GM19351 (cell line): ENCODE measurements around the gene RBMS3.
"Not testable (repeated sequence)": the region's sequence is repeated elsewhere in the genome, so short reads cannot be mapped to it uniquely, and the experiment has no call there.

Experiments
- ATAC-seq: cut with Tn5 transposase; IDR thresholded peaks from one replicate; pipeline ENCODE4 v1.9.1; 2021; ENCODE audit warnings: mild to moderate bottlenecking, moderate library complexity; ENCODE audit not compliant: unreplicated experiment

The RBMS3 gene

DNA sequence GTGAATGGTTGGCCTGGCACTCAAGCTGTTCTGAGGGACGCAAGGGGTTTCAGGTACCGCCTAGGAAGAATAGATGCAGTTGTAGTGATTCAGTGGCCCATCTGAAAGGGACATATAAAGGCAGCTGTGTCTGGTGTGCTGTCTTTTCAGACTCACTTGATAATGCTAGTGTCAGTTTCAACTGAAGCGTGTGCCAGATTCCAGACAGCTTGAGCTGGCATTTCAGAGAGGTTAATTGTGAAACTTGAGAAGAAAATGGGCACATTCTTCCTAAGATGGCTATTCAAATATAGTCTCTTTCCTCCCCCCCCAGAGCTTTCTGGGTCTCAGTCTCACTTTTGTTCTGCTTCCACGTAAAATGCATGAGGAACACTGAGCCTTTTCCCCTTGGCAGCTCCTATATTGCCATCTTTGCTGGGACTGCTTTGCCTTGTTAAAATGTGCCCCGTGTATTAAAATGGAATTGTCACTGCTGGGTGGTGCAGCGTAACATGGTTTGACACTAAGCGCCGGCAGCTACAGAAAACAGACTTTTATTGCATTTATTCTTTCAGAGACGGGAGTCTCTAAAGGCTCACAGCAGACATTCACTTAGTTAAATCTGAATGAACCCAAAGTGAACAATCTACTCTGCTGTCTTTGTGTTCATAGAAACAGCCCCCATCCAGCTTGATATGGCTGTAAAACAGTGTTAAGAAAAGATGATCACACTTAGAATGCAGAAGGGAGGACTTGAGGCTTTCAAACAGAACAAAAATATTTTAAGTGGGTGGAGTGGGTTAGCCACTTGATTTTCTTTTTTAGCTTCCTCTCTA, 478.7 kb downstream of the RBMS3 start:
- no peak for ATAC-seq

GRCh38 chr3:29760226-29760685, 479.4 kb downstream of the RBMS3 start:
- ATAC-seq, result no peak

GRCh38 chr3:29761517-29761916, 480.6 kb downstream of the RBMS3 start:
- ATAC-seq, result no peak

GRCh38 chr3:29763115-29763514, 482.2 kb downstream of the RBMS3 start:
- no peak for ATAC-seq

DNA sequence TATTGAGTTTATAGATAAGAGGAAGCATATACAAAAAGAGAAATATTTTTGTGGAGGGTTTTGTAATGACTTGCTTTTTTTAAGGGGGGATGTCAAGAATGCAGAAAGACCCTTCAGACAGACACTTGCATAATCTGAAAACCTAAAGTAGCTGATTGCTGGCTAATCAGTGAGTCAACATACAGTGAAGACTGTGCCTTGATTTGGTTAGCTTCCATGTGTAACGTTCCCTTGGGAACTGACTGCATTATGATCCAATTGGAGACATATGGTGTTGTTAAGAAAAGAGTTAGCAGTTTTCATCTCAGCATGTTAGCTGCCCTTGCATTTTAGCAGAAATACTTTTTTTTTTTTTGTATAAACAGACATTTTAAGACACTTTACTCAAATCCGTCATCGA, 483.2 kb downstream of the RBMS3 start:
- no peak for ATAC-seq

- no peak for ATAC-seq
Measured at GRCh38 chr3:29764603-29765254, 483.9 kb downstream of the RBMS3 start.

DNA sequence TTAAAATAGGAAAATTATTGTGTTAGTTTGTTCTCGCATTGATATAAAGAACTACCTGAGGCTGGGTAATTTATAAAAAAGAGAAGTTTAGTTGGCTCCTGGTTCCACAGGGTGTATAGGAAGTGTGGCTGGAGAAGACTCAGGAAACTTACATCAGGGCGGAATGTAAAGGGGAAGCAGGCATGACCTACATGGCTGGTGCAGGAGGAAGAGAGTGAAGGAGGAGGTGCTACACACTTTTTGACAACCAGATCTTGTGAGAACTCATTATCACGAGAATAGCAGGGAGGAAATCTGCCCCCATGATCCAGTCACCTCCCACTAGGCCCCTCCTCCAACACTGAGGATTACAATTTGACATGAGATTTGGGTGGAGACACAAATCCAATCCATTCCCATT, 490.7 kb downstream of the RBMS3 start:
- no peak for ATAC-seq

- no peak for ATAC-seq
Measured at GRCh38 chr3:29772436-29772835, 491.6 kb downstream of the RBMS3 start.

DNA sequence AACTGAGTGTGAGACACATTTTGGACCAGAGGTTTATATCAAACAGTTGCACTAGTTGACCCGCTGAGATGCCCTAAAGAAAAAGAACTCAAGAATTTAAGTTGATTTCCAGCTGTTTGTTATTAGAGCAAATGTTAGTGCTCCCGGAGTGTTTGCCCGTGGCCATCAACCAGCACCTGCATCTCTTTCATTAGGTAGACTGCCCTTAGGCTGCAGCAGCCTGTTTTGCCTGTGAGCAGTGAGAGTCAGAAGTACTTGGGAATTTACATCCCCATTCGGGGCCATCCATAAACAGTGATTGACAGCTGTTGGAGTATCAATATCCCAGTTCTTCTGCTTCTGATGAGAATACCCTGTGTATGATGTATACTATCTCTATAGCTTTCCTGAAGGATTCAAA, 492.6 kb downstream of the RBMS3 start:
- ATAC-seq, result no peak

DNA sequence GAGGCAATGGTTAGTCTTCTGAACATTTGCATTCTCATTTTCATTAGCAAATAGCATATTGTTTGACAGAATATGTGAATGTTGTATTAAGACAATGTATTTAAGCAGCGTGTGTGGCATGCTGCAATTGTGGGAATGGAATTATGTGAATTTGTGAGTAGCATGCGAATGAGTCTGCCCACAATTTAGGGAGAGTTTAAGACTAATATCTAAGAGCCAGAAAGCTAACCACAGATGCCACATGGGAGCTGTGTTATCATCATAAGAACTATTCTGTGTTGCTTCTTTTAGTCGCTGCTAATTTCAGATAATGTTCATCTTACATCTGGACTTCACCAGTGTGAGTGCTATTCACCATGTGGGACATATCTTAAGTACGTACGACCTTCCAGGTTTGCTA, 494.5 kb downstream of the RBMS3 start:
- no peak for ATAC-seq

- ATAC-seq, result no peak
Measured at GRCh38 chr3:29777869-29778268, 497.0 kb downstream of the RBMS3 start.

DNA sequence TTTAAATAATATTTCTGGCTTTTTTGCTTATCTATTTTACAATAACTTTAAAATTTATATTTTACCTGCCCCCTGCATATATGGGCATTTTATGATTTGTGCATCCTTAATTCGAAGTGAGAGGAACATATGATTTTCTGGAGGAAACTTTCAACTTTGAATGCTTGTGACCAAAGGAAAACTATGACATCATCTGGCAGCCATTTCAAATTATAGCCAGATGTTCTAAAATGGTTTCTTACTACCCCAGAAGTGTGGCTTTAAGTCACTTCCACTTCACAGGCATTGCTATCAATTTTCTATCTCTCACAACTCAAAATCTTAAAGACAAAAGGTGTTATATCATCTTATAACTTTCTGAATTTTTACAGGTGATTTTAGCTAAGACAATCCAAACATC, 508.8 kb downstream of the RBMS3 start:
- ATAC-seq, result no peak

GRCh38 chr3:29796808-29797207, 515.9 kb downstream of the RBMS3 start:
- ATAC-seq, result no peak

DNA sequence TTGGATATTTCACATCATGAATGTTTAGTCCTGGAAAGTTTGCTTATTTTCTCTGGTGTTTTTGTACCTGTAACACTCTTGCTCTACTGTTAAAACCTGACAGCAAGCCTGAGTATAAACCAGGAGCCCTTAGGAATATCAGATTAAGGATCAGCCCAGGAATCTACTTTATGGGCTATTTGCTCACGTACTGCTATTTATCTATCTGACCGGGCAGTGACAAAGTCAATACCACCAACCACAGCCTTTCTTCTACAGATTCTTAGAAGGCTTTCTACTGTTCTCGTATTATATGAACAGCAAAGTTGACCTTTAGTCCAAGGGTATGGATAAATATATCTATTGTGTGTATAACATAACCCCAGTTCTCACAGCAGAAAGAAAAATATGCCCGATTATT, 521.2 kb downstream of the RBMS3 start:
- no peak for ATAC-seq

DNA sequence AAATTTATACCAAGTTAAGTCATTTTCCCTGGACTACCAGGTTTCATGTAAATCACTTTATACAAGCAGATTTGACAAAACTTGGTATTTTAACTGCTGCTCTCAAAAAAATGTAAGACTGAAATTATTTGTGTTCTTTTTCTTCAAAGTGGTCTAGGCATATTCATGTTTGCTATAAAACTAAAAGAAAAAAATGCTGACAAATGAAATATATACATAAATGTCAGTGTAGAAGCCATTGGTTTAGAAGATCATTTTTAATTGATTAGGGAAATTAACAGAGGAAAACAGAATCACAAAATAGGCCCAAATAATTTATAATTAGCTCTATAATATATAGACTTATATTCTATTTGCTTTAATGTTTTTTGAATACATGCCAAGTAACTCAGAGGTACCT, 523.2 kb downstream of the RBMS3 start:
- no peak for ATAC-seq

GRCh38 chr3:29805757-29806156, 524.9 kb downstream of the RBMS3 start:
- ATAC-seq, result no peak

DNA sequence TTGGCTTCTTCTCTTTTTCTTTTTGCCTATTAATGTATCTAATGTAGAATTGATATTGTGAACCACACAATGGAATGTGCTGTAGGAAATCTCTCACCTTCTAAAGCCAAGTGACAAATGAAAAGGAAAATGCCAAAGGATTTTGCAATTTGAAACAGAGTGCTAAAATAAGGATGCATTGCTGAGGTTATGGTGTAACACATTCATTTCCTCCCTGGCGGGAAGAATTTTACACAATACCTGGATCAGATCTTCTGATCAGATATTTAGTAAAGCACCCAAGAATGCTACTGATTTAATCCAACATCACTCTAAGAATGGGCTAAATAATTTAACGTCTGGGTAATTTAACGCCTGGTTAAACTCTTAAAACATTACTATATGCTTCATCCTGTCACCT, 527.5 kb downstream of the RBMS3 start:
- not testable (repeated sequence) for ATAC-seq

- no peak for ATAC-seq
Measured at GRCh38 chr3:29822071-29822470, 541.2 kb downstream of the RBMS3 start.

DNA sequence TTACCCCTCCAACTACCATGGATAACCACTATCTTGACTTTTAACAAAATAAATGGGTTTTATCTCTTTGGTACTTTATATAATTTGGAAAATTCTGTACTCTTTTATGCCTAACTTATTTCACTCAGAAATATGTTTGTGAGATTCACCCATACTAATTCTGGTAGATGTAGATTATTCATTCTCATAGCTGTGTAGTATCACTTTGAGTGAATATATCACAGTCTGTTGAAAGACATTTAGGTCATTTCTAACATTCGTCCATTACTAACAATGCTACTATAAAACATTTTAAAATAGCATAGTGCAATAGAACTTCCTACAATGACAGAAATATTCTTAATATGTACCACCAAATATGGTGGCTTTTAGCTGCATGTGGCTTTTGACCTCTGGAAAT, 542.4 kb downstream of the RBMS3 start:
- no peak for ATAC-seq

DNA sequence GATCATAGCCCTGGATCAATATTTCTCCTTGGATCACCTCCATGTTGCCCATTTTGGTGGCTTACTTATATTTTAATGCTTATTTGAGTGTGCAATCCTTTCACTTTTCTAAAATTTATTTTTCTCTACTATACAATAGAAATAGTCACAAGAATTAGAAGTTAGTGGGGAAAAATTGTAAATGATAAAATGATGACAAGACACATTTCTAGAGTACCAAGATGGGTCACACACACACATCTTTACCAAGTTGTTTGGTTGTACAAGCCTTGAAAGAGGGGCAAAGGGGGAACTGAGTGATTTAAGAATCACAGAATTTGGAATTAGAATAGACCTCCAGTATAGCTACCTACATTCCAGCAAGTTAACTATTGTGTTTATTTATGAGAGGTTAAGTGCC, 545.8 kb downstream of the RBMS3 start:
- ATAC-seq, result no peak

DNA sequence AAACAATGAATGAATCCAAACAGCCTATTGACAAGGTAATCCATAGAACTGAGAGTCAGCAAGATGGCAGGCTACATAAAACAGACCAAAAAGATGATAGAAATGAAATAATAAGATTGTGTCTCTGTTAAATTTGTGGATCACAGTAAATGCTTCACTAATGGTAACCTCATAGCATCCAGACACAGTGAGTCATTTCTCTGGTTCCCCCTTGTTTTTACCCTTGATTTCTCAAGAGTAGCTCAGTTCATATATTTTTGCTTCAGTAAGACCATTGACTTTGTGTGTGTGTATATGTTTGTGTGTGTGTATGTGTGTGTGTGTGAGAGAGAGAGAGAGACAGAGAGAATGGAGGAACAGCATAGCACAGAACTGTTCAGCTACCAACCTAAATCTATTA, 546.9 kb downstream of the RBMS3 start:
- ATAC-seq, result no peak

DNA sequence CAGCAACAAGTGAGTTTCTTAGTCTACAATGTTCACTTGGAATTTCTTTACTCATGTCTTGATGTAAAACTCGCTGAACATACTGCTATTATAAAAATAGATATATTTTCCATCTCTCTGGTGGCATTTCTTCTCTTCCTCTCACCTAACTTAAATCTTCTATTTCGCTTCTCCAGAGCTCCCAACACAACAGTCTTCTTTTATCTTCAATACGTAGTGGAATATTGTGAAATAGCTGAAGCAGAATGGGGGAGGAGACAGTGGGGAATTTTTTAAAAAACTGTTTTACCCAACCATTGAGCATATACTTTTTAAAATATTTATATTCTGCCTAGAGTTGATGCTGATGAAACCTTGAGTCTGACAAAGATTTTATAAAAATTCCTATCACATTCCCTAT, 548.5 kb downstream of the RBMS3 start:
- no peak for ATAC-seq

DNA sequence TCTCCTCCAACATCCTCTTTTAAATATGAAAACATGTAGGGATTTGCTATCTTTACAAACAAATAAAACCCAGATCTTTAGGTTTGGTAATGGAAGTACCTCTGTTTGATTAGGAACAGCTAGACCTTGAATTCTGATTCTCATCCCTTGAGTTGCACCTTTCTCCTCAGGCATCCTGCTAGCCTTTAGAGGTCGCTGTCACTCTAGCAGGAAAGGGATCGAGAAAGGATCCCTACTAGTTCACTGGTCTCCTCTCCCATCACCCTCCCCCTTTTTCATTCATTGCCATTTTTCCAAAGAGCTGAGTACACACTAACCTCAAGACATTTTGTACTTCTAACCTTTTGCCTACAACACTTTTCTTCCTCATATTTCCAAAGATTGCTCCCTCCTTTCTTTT, 569.8 kb downstream of the RBMS3 start:
- ATAC-seq, result no peak
